Hepatocyte (in vitro differentiated cells): Measurements from ENCODE around the gene SLC25A17. TPM values are rescaled to one million over a fixed set of nuclear protein-coding genes. Genes with fewer than 3 reads are reported as not detected.
"Not testable (repeated sequence)": the region's sequence is repeated elsewhere in the genome, so short reads cannot be mapped to it uniquely, and the experiment has no call there.

ENCODE experiments used
- DNase-seq: peaks from one replicate; pipeline ENCODE4 v3.0.0-alpha.2; 2016; ENCODE audit warnings: low spot score
- H2AFZ ChIP-seq: fragments of 200-600 bp; sonication (generic); 2 replicates; pipeline ENCODE4 v1.6.0; 2016; ENCODE audit warnings: antibody characterized with exemption, mild to moderate bottlenecking
- H3K27ac ChIP-seq: fragments of 200-600 bp; sonication (generic); 2 replicates; pipeline ENCODE4 v1.5.1; 2016; ENCODE audit warnings: mild to moderate bottlenecking
- H3K27me3 ChIP-seq: fragments of 200-600 bp; sonication (generic); 2 replicates; pipeline ENCODE4 v1.6.1; 2016
- H3K36me3 ChIP-seq: fragments of 200-600 bp; sonication (generic); replicated peaks from 2 replicates; pipeline ENCODE4 v1.5.1; 2016; ENCODE audit warnings: low read depth; ENCODE audit not compliant: insufficient read depth
- H3K4me1 ChIP-seq: fragments of 200-600 bp; sonication (generic); 2 replicates; pipeline ENCODE4 v1.5.1; 2016; ENCODE audit warnings: mild to moderate bottlenecking, moderate library complexity; ENCODE audit not compliant: insufficient read depth
- H3K4me2 ChIP-seq: fragments of 200-600 bp; sonication (generic); 2 replicates; pipeline ENCODE4 v1.6.0; 2016
- H3K4me3 ChIP-seq: fragments of 200-600 bp; sonication (generic); 2 replicates; pipeline ENCODE4 v1.5.1; 2016; ENCODE audit warnings: mild to moderate bottlenecking
- H3K79me2 ChIP-seq: fragments of 200-600 bp; sonication (generic); 2 replicates; pipeline ENCODE4 v1.6.0; 2017; ENCODE audit warnings: mild to moderate bottlenecking
- H3K9me2 ChIP-seq: fragments of 200-600 bp; sonication (generic); replicated peaks from 2 replicates; pipeline ENCODE4 v1.6.0; 2017; ENCODE audit warnings: mild to moderate bottlenecking; ENCODE audit not compliant: insufficient read depth
- H3K9me3 ChIP-seq: fragments of 200-600 bp; sonication (generic); 2 replicates; pipeline ENCODE4 v1.5.1; 2016; ENCODE audit warnings: low read depth, mild to moderate bottlenecking
- H4K20me1 ChIP-seq: fragments of 200-600 bp; sonication (generic); 2 replicates; pipeline ENCODE4 v1.6.0; 2016; ENCODE audit warnings: mild to moderate bottlenecking; ENCODE audit not compliant: insufficient read depth, poor library complexity, severe bottlenecking
- CTCF ChIP-seq: fragments of 200-600 bp; sonication (generic); IDR thresholded peaks from 2 replicates; pipeline ENCODE4 v1.5.1; 2016; ENCODE audit warnings: antibody characterized with exemption, mild to moderate bottlenecking; ENCODE audit not compliant: poor library complexity
- EZH2 ChIP-seq: fragments of 200-600 bp; sonication (generic); IDR thresholded peaks from 2 replicates; pipeline ENCODE4 v1.6.1; 2016; ENCODE audit warnings: antibody characterized with exemption, mild to moderate bottlenecking, borderline replicate concordance
- EZH2phosphoT487 ChIP-seq: fragments of 200-600 bp; sonication (generic); IDR thresholded peaks from one replicate; pipeline ENCODE4 v1.6.1; 2018; ENCODE audit warnings: antibody characterized with exemption, mild to moderate bottlenecking, low read depth, moderate library complexity; ENCODE audit not compliant: unreplicated experiment, severe bottlenecking
- WGBS: methylation state at CpG from one replicate; pipeline ENCODE4 v1.1.6; 2016; ENCODE audit warnings: low lambda C conversion rate; ENCODE audit errors: missing lambda C conversion rate; 5-methylcytosine and 5-hydroxymethylcytosine counted together
- polyA plus RNA-seq: library from polyadenylated mRNA; unstranded; fragments of >200 nt; fragmentation: Nextera tagmentation; extraction: Ambion mirVana; gene quantifications from 2 replicates; pipeline ENCODE4 v1.2.1, GENCODE V29; 2016
- total RNA-seq: library from RNA; depleted of rRNA; stranded (reverse); fragments of >200 nt; gene quantifications from 2 replicates; pipeline ENCODE4 v1.2.3, GENCODE V29; 2014

Gene SLC25A17
- total and polyA plus RNA-seq, 2 experiments from 2014 or later: 20.5 to 24.8 TPM

GRCh38 chr22:40834619-40835018, 15.5 kb upstream of the SLC25A17 start:
- Histone ChIP-seq H4K20me1 (peaks cover 5% of the 10 kb centered on the region), H3K4me3 (no peak overlapping the region), H3K9me3 (no peaks in the 10 kb centered on the region), H3K79me2 (peaks cover 64% of the 10 kb centered on the region), H3K4me2 (no peak overlapping the region), H3K4me1 (no peaks in the 10 kb centered on the region), H3K27me3 (no peaks in the 10 kb centered on the region), H3K9me2 (no peaks in the 10 kb centered on the region), H3K27ac (no peak overlapping the region), H3K36me3 (peaks cover 9% of the 10 kb centered on the region), H2AFZ (no peak overlapping the region)
- no peak for DNase-seq
- WGBS: 89% methylated on average over 3 of the region's 3 CpGs
- TF ChIP-seq EZH2phosphoT487: no peak
- TF ChIP-seq EZH2: no peak
- TF ChIP-seq CTCF: no peak

DNA sequence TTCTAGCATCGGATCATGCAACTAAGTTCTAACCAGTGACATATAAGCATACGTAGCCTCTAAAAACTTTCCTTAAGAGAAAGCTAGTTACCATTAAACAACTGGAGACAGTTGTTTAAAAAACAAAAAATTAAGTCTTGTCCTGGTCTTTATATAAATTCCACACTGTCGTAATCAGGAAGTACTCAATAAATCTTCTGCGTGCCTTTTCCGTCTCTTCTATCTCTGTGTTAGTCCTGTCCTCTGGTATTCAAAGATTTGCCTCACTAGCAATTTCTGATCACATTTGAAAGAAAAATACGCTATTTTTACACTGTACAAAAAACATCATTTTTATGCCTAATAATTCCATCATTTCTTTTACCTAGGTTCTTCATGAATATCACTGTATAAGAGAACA, 10.0 kb upstream of the SLC25A17 start:
- Histone ChIP-seq H3K4me1 (no peaks in the 10 kb centered on the region), H4K20me1 (no peaks in the 10 kb centered on the region), H3K4me2 (no peak overlapping the region), H3K27me3 (no peaks in the 10 kb centered on the region), H3K4me3 (no peak overlapping the region), H2AFZ (no peak overlapping the region), H3K36me3 (peaks cover 9% of the 10 kb centered on the region), H3K9me3 (no peaks in the 10 kb centered on the region), H3K9me2 (no peaks in the 10 kb centered on the region), H3K79me2 (peaks cover 26% of the 10 kb centered on the region), H3K27ac (no peak overlapping the region)
- WGBS: 80% methylated on average over 6 of the region's 6 CpGs
- no peak for DNase-seq
- TF ChIP-seq EZH2 (no peak), EZH2phosphoT487 (no peak), CTCF (no peak)

DNA sequence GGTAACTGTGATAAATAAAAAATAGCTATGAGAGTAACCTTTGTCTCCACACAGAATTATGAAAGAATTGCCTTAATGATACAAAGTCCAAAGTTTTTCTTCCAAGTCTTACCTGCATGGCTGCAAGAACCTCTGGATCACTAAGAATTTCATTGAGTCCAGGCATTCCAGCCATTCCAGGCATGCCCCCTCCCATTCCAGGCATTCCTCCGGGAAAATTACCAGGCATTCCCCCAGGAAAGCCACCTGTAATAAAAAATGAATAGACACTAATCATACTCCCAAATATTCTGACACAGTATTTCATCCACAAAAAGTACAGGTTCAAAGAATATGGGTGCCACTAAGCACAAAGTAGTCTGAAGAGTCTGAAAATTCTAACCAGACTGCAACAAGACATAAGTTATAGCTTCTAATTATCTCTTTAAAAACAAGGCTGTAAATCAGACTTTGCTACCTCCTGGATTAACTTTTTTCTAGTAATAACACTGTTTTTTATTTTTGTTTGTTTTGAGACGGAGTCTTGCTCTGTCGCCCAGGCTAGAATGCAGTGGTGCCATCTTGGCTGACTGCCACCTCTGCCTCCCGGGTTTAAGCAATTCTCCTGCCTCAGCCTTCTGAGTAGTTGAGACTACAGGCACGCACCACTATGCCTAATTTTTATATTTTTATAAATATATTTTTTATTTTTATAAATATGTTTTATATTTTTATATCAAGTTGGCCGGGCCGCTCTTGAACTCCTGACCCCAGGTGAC, 8.0 kb upstream of the SLC25A17 start:
- Histone ChIP-seq H3K4me1 (no peaks in the 10 kb centered on the region), H3K27me3 (no peaks in the 10 kb centered on the region), H3K27ac (peak overlapping the region; percentile 42), H3K4me3 (no peak overlapping the region), H3K36me3 (peaks cover 9% of the 10 kb centered on the region), H2AFZ (no peak overlapping the region), H3K79me2 (peaks cover 20% of the 10 kb centered on the region), H3K4me2 (no peak overlapping the region), H4K20me1 (no peaks in the 10 kb centered on the region), H3K9me2 (no peaks in the 10 kb centered on the region), H3K9me3 (no peaks in the 10 kb centered on the region)
- 82% methylated on average over 7 of the region's 7 CpGs for WGBS
- no peak for TF ChIP-seq CTCF
- DNase-seq: no peak

DNA sequence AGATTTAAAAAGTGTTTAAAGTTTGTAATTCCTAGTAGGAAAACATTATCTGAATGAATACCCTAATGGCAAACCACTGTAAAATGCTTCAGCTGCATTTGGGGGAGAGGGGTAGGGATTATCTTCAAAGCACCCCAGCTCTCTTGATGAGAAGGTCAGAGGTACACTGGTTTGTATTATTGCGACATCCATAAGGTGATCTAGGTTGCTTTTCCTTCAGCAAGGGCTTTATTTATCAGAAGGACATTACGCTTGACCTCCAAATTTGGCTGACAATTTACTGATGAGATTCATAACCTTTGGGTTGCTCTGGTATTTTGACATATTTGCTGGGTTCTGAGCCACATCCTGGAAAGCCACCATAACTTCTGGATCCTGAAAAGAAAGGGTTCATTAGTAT, 7.1 kb upstream of the SLC25A17 start:
- H3K9me3 ChIP-seq, H3K4me3 ChIP-seq, DNase-seq, H3K4me1 ChIP-seq, H3K4me2 ChIP-seq, H4K20me1 ChIP-seq, H3K36me3 ChIP-seq, H3K27me3 ChIP-seq, H3K9me2 ChIP-seq, H2AFZ ChIP-seq, H3K27ac ChIP-seq: not testable (repeated sequence)
- WGBS: 94% methylated on average over 2 of the region's 2 CpGs
- peaks cover 18% of the 10 kb centered on the region for H3K79me2 ChIP-seq
